HEK293 (cell line): Measurements from ENCODE around the gene KDM4C.

ENCODE experiments used
- ZBTB6 ChIP-seq: fragments of 450-650 bp; formaldehyde crosslinking; IDR thresholded peaks from 2 replicates; pipeline ENCODE4 v1.5.1; 2017; ENCODE audit warnings: missing biosample characterization, missing genetic modification characterization
- ZBTB8A ChIP-seq: fragments of 450-650 bp; formaldehyde crosslinking; IDR thresholded peaks from 2 replicates; pipeline ENCODE4 v1.5.1; 2016; ENCODE audit warnings: missing biosample characterization, missing genetic modification characterization

GRCh38 chr9:6764950-6765349 is 7.2 kb downstream of the KDM4C start:
- TF ChIP-seq ZBTB8A (tag by site-specific recombination) = no peak
- TF ChIP-seq ZBTB6 = no peak
